HG03103 (cell line): ENCODE measurements around the gene ZC3H4.
"Not testable (repeated sequence)": the region's sequence is repeated elsewhere in the genome, so short reads cannot be mapped to it uniquely, and the experiment has no call there.

ENCODE experiments used
- ATAC-seq: cut with Tn5 transposase; IDR thresholded peaks from one replicate; pipeline ENCODE4 v1.9.1; 2021; ENCODE audit warnings: low read depth; ENCODE audit not compliant: unreplicated experiment

Gene ZC3H4

GRCh38 chr19:47112997-47113849 lies at the start of gene ZC3H4:
TSS of gene ZC3H4 (minus strand) at chr19:47113776. CDS start at chr19:47112584, 1,192 bp downstream.
- ATAC-seq, result peak; percentile 71

GRCh38 chr19:47161876-47162489 lies 48.4 kb upstream of the ZC3H4 start:
- ATAC-seq, result no peak

GRCh38 chr19:47158879-47159503 lies 45.4 kb upstream of the ZC3H4 start:
- ATAC-seq, result no peak

GRCh38 chr19:47158367-47158791 lies 44.8 kb upstream of the ZC3H4 start:
- ATAC-seq, result no peak

- ATAC-seq, result no peak
Observed at GRCh38 chr19:47157431-47158321, 44.1 kb upstream of the ZC3H4 start.

- ATAC-seq, result no peak
Observed at GRCh38 chr19:47156861-47157430, 43.4 kb upstream of the ZC3H4 start.

GRCh38 chr19:47155148-47155547 lies 41.6 kb upstream of the ZC3H4 start:
- no peak for ATAC-seq

GRCh38 chr19:47153266-47153665 lies 39.7 kb upstream of the ZC3H4 start:
- ATAC-seq, result no peak

GRCh38 chr19:47152632-47153031 lies 39.1 kb upstream of the ZC3H4 start:
- ATAC-seq, result no peak

GRCh38 chr19:47152205-47152604 lies 38.6 kb upstream of the ZC3H4 start:
- ATAC-seq, result no peak

- ATAC-seq, result no peak
Observed at GRCh38 chr19:47151627-47152026, 38.1 kb upstream of the ZC3H4 start.

- ATAC-seq, result no peak
Observed at GRCh38 chr19:47146920-47147319, 33.3 kb upstream of the ZC3H4 start.

GRCh38 chr19:47145639-47146486 lies 32.3 kb upstream of the ZC3H4 start:
- ATAC-seq, result no peak

- no peak for ATAC-seq
Observed at GRCh38 chr19:47144630-47145029, 31.1 kb upstream of the ZC3H4 start.

GRCh38 chr19:47143322-47144073 lies 29.9 kb upstream of the ZC3H4 start:
- no peak for ATAC-seq

- ATAC-seq, result no peak
Observed at GRCh38 chr19:47142779-47143178, 29.2 kb upstream of the ZC3H4 start.

GRCh38 chr19:47141695-47142094 lies 28.1 kb upstream of the ZC3H4 start:
- no peak for ATAC-seq

GRCh38 chr19:47141252-47141651 lies 27.7 kb upstream of the ZC3H4 start:
- not testable (repeated sequence) for ATAC-seq

GRCh38 chr19:47135156-47135555 lies 21.6 kb upstream of the ZC3H4 start:
- no peak for ATAC-seq
